Fibroblast of mammary gland (primary cell): ENCODE measurements around the gene MTSS2.

Experiments
- DNase-seq: peaks from one replicate; pipeline ENCODE4 v3.0.0-alpha.2; 2010; ENCODE audit warnings: low read depth
- H3K4me3 ChIP-seq: 2 replicates; pipeline ENCODE4 v1.5.1; 2011; ENCODE audit warnings: low read depth, mild to moderate bottlenecking, low read length, moderate library complexity; ENCODE audit not compliant: control insufficient read depth
- CTCF ChIP-seq: conservative IDR thresholded peaks from 2 replicates; pipeline ENCODE4 v1.5.1; 2011; ENCODE audit warnings: low read depth, low read length, inconsistent platforms; ENCODE audit not compliant: control insufficient read depth, insufficient read depth

MTSS2 gene

GRCh38 chr16:70703041-70703834 is 17.4 kb upstream of the MTSS2 start:
- DNase-seq, result peak; percentile 87
- no peak overlapping the region for H3K4me3 ChIP-seq

GRCh38 chr16:70702624-70703023 is 16.8 kb upstream of the MTSS2 start:
- DNase-seq, result no peak
- no peak overlapping the region for H3K4me3 ChIP-seq
- no peak for TF ChIP-seq CTCF

More at GRCh38 chr16:70703041-70703834, 17.4 kb upstream of the MTSS2 start:
- peak; percentile 30 for TF ChIP-seq CTCF

- no peak for TF ChIP-seq CTCF
- H3K4me3 ChIP-seq, result no peak overlapping the region
- DNase-seq, result no peak
Measured at GRCh38 chr16:70701998-70702397, 16.1 kb upstream of the MTSS2 start.

- no peak overlapping the region for H3K4me3 ChIP-seq
- TF ChIP-seq CTCF, result no peak
- no peak for DNase-seq
Measured at GRCh38 chr16:70701596-70701995, 15.7 kb upstream of the MTSS2 start.

GRCh38 chr16:70701036-70701435 is 15.2 kb upstream of the MTSS2 start:
- no peak for TF ChIP-seq CTCF
- no peak overlapping the region for H3K4me3 ChIP-seq
- DNase-seq, result no peak

- no peak for TF ChIP-seq CTCF
- no peak for DNase-seq
- no peak overlapping the region for H3K4me3 ChIP-seq
Measured at GRCh38 chr16:70700101-70701020, 14.5 kb upstream of the MTSS2 start.
